DLD1 (cell line): ENCODE measurements around the gene WSCD1.

ENCODE experiments used
- in situ Hi-C: cut with HindIII; loops from 2 replicates; pipeline ENCODE4 v1.10.0; 2017; ENCODE audit warnings: low sequenced_read_pairs

Gene WSCD1

GRCh38 chr17:6147042-6147441, 76.9 kb downstream of the WSCD1 start:
- in situ Hi-C loops: no loop called here

GRCh38 chr17:6153375-6153774, 83.2 kb downstream of the WSCD1 start:
- in situ Hi-C loops: no loop called here

GRCh38 chr17:6157716-6158115, 87.5 kb downstream of the WSCD1 start:
- in situ Hi-C loops: no loop called here

- in situ Hi-C loops: no loop called here
Observed at GRCh38 chr17:6159541-6160231, 89.5 kb downstream of the WSCD1 start.

- in situ Hi-C loops: no loop called here
Observed at GRCh38 chr17:6160232-6160555, 90.0 kb downstream of the WSCD1 start.

- in situ Hi-C loops: no loop called here
Observed at GRCh38 chr17:6160911-6161855, 91.0 kb downstream of the WSCD1 start.

- in situ Hi-C loops: no loop called here
Observed at GRCh38 chr17:6162216-6162615, 92.0 kb downstream of the WSCD1 start.

- in situ Hi-C loops: no loop called here
Observed at GRCh38 chr17:6162892-6163291, 92.7 kb downstream of the WSCD1 start.

GRCh38 chr17:6163612-6164333, 93.6 kb downstream of the WSCD1 start:
- in situ Hi-C loops: no loop called here

GRCh38 chr17:6164996-6165395, 94.8 kb downstream of the WSCD1 start:
- in situ Hi-C loops: no loop called here

- in situ Hi-C loops: no loop called here
Observed at GRCh38 chr17:6165806-6166205, 95.6 kb downstream of the WSCD1 start.

- in situ Hi-C loops: no loop called here
Observed at GRCh38 chr17:6166492-6167179, 96.5 kb downstream of the WSCD1 start.

- in situ Hi-C loops: no loop called here
Observed at GRCh38 chr17:6168296-6168695, 98.1 kb downstream of the WSCD1 start.

- in situ Hi-C loops: no loop called here
Observed at GRCh38 chr17:6170349-6170748, 100.2 kb downstream of the WSCD1 start.

- in situ Hi-C loops: no loop called here
Observed at GRCh38 chr17:6172642-6173330, 102.6 kb downstream of the WSCD1 start.

GRCh38 chr17:6173653-6174052, 103.5 kb downstream of the WSCD1 start:
- in situ Hi-C loops: no loop called here
